Thyroid gland (tissue), 4 donors: ENCODE results near the gene FFAR2. TPM values are rescaled to one million over a fixed set of nuclear protein-coding genes. Genes with fewer than 3 reads are reported as not detected.

Experiments
- DNase-seq, 2 donors: peaks; one replicate each; pipeline ENCODE4 v3.0.0-alpha.2; 2019
- H3K27ac ChIP-seq, 3 donors: fragments of 200-600 bp; sonication (generic); 1 replicate in 2 of 3; 2 replicates in 1 of 3; pipeline ENCODE4 v1.5.1; 2016 to 2019; ENCODE audit warnings: mild to moderate bottlenecking in 1 of 3, moderate library complexity in 1 of 3
- H3K27me3 ChIP-seq: fragments of 200-600 bp; sonication (generic); one replicate; pipeline ENCODE4 v1.5.1; 2019
- H3K36me3 ChIP-seq, 2 donors: fragments of 200-600 bp; sonication (generic); one replicate each; pipeline ENCODE4 v1.5.1; 2016 to 2019
- H3K4me1 ChIP-seq, 2 donors: fragments of 200-600 bp; sonication (generic); one replicate each; pipeline ENCODE4 v1.5.1; 2017 to 2019
- H3K4me3 ChIP-seq, 3 donors: fragments of 200-600 bp; sonication (generic); replicated peaks in 1 of 3; 1 replicate in 2 of 3; 2 replicates in 1 of 3; pipeline ENCODE4 v1.5.1; 2016; ENCODE audit warnings: mild to moderate bottlenecking in 1 of 3
- H3K9me3 ChIP-seq: fragments of 200-600 bp; sonication (generic); one replicate; pipeline ENCODE4 v1.5.1; 2017
- CTCF ChIP-seq, 6 experiments: fragments of 200-600 bp in 3 of 6; fragments of 450-650 bp in 3 of 6; sonication (generic) in 3 of 6; IDR thresholded peaks; one replicate each; pipeline ENCODE4 v1.5.1; 2016 to 2019; ENCODE audit warnings: antibody characterized with exemption in 6 of 6, mild to moderate bottlenecking in 2 of 6, inconsistent platforms in 1 of 6, moderate library complexity in 1 of 6
- POLR2A ChIP-seq, 2 donors: fragments of 450-650 bp; IDR thresholded peaks; one replicate each; pipeline ENCODE4 v1.6.1; 2017; ENCODE audit warnings: antibody characterized with exemption in 2 of 2, mild to moderate bottlenecking in 2 of 2, moderate library complexity in 1 of 2
- WGBS, 2 donors: methylation state at CpG; one replicate each; pipeline ENCODE4 v1.1.5; 2017; 5-methylcytosine and 5-hydroxymethylcytosine counted together
- intact Hi-C: fragments of 100-400 bp; cut with DNase I; formaldehyde crosslinking; loops from one replicate; pipeline ENCODE4 v1.15.1; 2023
- total RNA-seq, 4 donors: library from RNA; depleted of rRNA; stranded (reverse); fragments of >200 nt; gene quantifications; one replicate each; pipeline ENCODE4 v1.2.3, GENCODE V29; 2016

Gene FFAR2
- total RNA-seq, 4 donors from 2014 or later, result 0.27 TPM; not detected in 3

GRCh38 chr19:35444735-35445134 is 3.3 kb upstream of the FFAR2 start:
- 84 to 89% methylated on average over 1 of the region's 1 CpG for WGBS, 2 donors
- no peak for TF ChIP-seq CTCF (IDR thresholded peaks at IDR 0.05)
- TF ChIP-seq POLR2A (IDR thresholded peaks at IDR 0.05), result no peak
- no peak overlapping the region for H3K27ac ChIP-seq
- DNase-seq, result no peak
- H3K27me3 ChIP-seq, result no peaks in the 10 kb centered on the region
- H3K9me3 ChIP-seq, result no peaks in the 10 kb centered on the region
- H3K4me1 ChIP-seq, result no peaks in the 10 kb centered on the region
- no peaks in the 10 kb centered on the region for H3K36me3 ChIP-seq
- no peak overlapping the region for H3K4me3 ChIP-seq
- intact Hi-C loops, result no loop called here

GRCh38 chr19:35445826-35446593 is 2.0 kb upstream of the FFAR2 start:
- TF ChIP-seq CTCF (IDR thresholded peaks at IDR 0.05) (no peak), POLR2A (IDR thresholded peaks at IDR 0.05) (no peak)
- no peak for DNase-seq
- intact Hi-C loops, result no loop called here
- 77 to 85% methylated on average over 21 of the region's 21 CpGs for WGBS, 2 donors
- no peak overlapping the region for H3K4me3 ChIP-seq
- no peaks in the 10 kb centered on the region for H3K4me1 ChIP-seq
- H3K27me3 ChIP-seq, result no peaks in the 10 kb centered on the region
- no peaks in the 10 kb centered on the region for H3K9me3 ChIP-seq
- H3K36me3 ChIP-seq, result no peaks in the 10 kb centered on the region
- no peak overlapping the region for H3K27ac ChIP-seq

GRCh38 chr19:35449359-35450043 is 1.4 kb downstream of the FFAR2 start:
- no peak for TF ChIP-seq CTCF (IDR thresholded peaks at IDR 0.05)
- TF ChIP-seq POLR2A (IDR thresholded peaks at IDR 0.05), result no peak
- WGBS, 2 donors, result 69 to 83% methylated on average over 23 to 25 of the region's 27 CpGs
- Histone ChIP-seq H3K4me3 (no peak overlapping the region), H3K4me1 (no peaks in the 10 kb centered on the region), H3K9me3 (no peaks in the 10 kb centered on the region), H3K27me3 (no peaks in the 10 kb centered on the region), H3K36me3 (no peaks in the 10 kb centered on the region), H3K27ac (no peak overlapping the region)
- intact Hi-C loops, result no loop called here
- no peak for DNase-seq

- H3K9me3 ChIP-seq, result no peaks in the 10 kb centered on the region
- H3K27me3 ChIP-seq, result no peaks in the 10 kb centered on the region
- no peak for TF ChIP-seq CTCF (IDR thresholded peaks at IDR 0.05)
- no peak for TF ChIP-seq POLR2A (IDR thresholded peaks at IDR 0.05)
- no peaks in the 10 kb centered on the region for H3K36me3 ChIP-seq
- H3K4me1 ChIP-seq, result no peaks in the 10 kb centered on the region
- DNase-seq, result no peak
- H3K27ac ChIP-seq, result no peak overlapping the region
- no peak overlapping the region for H3K4me3 ChIP-seq
- WGBS, 2 donors, result 86 to 91% methylated on average over 7 of the region's 7 CpGs
- intact Hi-C loops, result no loop called here
These were observed 3.5 kb downstream of the FFAR2 start for GRCh38 chr19:35451338-35452096.
